IPS DF 6.9 (cell line): ENCODE results near the gene DCLK3.

ENCODE experiments used
- DNase-seq: peaks from one replicate; pipeline ENCODE4 v3.0.0-alpha.2; 2013; ENCODE audit warnings: low read depth, low spot score
- H3K27ac ChIP-seq: one replicate; pipeline ENCODE4 v1.5.1; 2013; ENCODE audit warnings: low read length, control low read depth
- H3K27me3 ChIP-seq: 2 replicates; pipeline ENCODE4 v1.6.1; 2013; ENCODE audit warnings: mild to moderate bottlenecking, low read length; ENCODE audit not compliant: control insufficient read depth, insufficient read depth
- H3K36me3 ChIP-seq: 2 replicates; pipeline ENCODE4 v1.6.1; 2013; ENCODE audit warnings: low read length; ENCODE audit not compliant: control insufficient read depth, insufficient read depth
- H3K4me1 ChIP-seq: 2 replicates; pipeline ENCODE4 v1.6.1; 2013; ENCODE audit warnings: low read length; ENCODE audit not compliant: control insufficient read depth, insufficient read depth
- H3K4me3 ChIP-seq: 2 replicates; pipeline ENCODE4 v1.5.1; 2013; ENCODE audit warnings: mild to moderate bottlenecking, low read length
- H3K9me3 ChIP-seq: 2 replicates; pipeline ENCODE4 v1.6.1; 2013; ENCODE audit warnings: low read length, inconsistent platforms; ENCODE audit not compliant: control insufficient read depth, insufficient read depth
- WGBS: extraction: QIAGEN DNeasy Blood & Tissue Kit; methylation state at CpG from one replicate; pipeline ENCODE4 v1.1.7; 2013; ENCODE audit warnings: mixed read lengths, missing lambda C conversion rate; ENCODE audit not compliant: insufficient read length, insufficient coverage; 5-methylcytosine and 5-hydroxymethylcytosine counted together

DCLK3 gene

DNA sequence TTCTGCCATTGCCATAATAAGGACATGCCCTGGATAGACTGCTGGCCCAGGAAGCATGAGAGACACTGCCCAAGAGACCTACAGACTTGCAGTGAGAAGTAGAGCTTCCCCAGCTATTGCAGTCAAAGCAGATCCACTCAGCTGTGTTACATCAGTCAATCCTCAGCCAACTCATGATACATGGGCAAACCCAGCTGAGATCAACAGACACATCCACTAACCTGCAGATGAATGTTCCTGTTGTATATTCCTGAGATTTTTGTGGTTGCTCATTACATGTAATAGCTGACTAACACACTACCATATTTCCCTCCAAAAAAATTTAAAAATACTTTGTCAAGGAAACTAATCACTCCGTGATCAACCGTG lies 68.6 kb downstream of the DCLK3 start:
- no peaks in the 10 kb centered on the region for H3K27me3 ChIP-seq
- no CpG with 5 or more reads among the region's 2 CpGs for WGBS
- DNase-seq, result no peak
- H3K36me3 ChIP-seq, result no peaks in the 10 kb centered on the region
- no peak overlapping the region for H3K4me3 ChIP-seq
- H3K9me3 ChIP-seq, result no peaks in the 10 kb centered on the region; the same call in 1 of the 2 replicates
- H3K27ac ChIP-seq, result no peak overlapping the region
- H3K4me1 ChIP-seq, result no peaks in the 10 kb centered on the region; the same call in 1 of the 2 replicates

GRCh38 chr3:36695113-36695768 lies 69.1 kb downstream of the DCLK3 start:
- Histone ChIP-seq H3K9me3 (no peaks in the 10 kb centered on the region; the same call in 1 of the 2 replicates), H3K27ac (no peak overlapping the region), H3K27me3 (no peaks in the 10 kb centered on the region), H3K4me3 (no peak overlapping the region), H3K36me3 (no peaks in the 10 kb centered on the region), H3K4me1 (no peaks in the 10 kb centered on the region; the same call in 1 of the 2 replicates)
- DNase-seq, result no peak
- no CpG with 5 or more reads among the region's 3 CpGs for WGBS

- Histone ChIP-seq H3K27ac (no peak overlapping the region), H3K4me3 (no peak overlapping the region), H3K27me3 (no peaks in the 10 kb centered on the region), H3K9me3 (no peaks in the 10 kb centered on the region; the same call in 1 of the 2 replicates), H3K4me1 (no peaks in the 10 kb centered on the region; the same call in 1 of the 2 replicates), H3K36me3 (no peaks in the 10 kb centered on the region)
- no CpG with 5 or more reads among the region's 4 CpGs for WGBS
- DNase-seq, result no peak
Measured at GRCh38 chr3:36693670-36694069, 70.7 kb downstream of the DCLK3 start.

DNA sequence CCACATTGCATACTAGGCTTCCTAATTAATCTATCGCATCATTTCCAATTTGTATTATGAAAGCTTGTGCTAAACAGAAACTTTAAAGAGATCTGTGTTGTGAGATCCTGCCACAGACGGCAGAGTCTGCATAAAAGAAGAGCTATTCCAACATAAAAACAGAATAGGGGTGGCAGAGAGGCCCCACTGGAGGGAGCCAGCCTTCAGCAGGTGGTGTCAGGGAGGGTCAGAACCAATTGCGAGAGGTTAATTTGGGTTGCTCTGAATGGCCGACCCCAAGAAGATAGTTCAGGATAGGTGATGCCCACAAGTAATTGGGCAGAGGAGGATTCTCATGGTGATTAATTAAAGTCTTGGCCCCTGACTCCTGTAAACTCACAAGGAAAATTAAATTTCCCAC lies 74.8 kb downstream of the DCLK3 start:
- no CpG with 5 or more reads among the region's 4 CpGs for WGBS
- DNase-seq, result no peak
- no peaks in the 10 kb centered on the region for H3K36me3 ChIP-seq

GRCh38 chr3:36688815-36689214 lies 75.5 kb downstream of the DCLK3 start:
- no CpG with 5 or more reads among the region's 2 CpGs for WGBS
- no peaks in the 10 kb centered on the region; the same call in 1 of the 2 replicates for H3K9me3 ChIP-seq
- H3K4me3 ChIP-seq, result no peak overlapping the region
- no peaks in the 10 kb centered on the region for H3K4me1 ChIP-seq
- no peak for DNase-seq
- no peaks in the 10 kb centered on the region for H3K36me3 ChIP-seq
- no peaks in the 10 kb centered on the region for H3K27me3 ChIP-seq
- H3K27ac ChIP-seq, result no peak overlapping the region

More for the DNA sequence above, 74.8 kb downstream of the DCLK3 start:
- no peak overlapping the region for H3K4me3 ChIP-seq
- H3K27ac ChIP-seq, result no peak overlapping the region
- no peaks in the 10 kb centered on the region; the same call in 1 of the 2 replicates for H3K9me3 ChIP-seq
- no peaks in the 10 kb centered on the region for H3K27me3 ChIP-seq
- no peaks in the 10 kb centered on the region for H3K4me1 ChIP-seq

GRCh38 chr3:36686516-36686915 lies 77.8 kb downstream of the DCLK3 start:
- Histone ChIP-seq H3K4me3 (no peak overlapping the region), H3K9me3 (no peaks in the 10 kb centered on the region), H3K36me3 (no peaks in the 10 kb centered on the region), H3K27me3 (no peaks in the 10 kb centered on the region), H3K4me1 (no peaks in the 10 kb centered on the region), H3K27ac (no peak overlapping the region)
- no peak for DNase-seq

DNA sequence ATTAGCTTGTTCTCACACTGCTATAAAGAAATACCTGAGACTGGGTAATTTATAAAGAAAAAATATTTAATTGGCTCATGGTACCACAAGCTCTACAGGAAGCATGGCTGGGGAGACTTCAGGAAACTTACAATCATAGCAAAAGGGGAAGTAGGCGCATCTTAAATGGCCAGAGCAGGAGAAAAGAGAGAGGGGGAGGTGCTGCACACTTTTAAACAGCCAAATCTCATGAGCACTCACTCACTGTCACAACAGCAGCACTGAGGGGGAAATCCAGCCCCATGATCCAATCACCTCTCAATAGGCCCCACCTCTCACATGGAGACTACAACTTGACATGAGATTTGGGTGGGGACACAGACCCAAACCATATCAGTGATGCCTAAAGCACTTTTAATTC lies 82.5 kb downstream of the DCLK3 start:
- WGBS, result no CpG with 5 or more reads among the region's 1 CpG
- Histone ChIP-seq H3K4me1 (no peaks in the 10 kb centered on the region), H3K9me3 (0 out of 2 replicates have a peak, but pooled peaks cover 4% of the 10 kb centered on the region), H3K27ac (no peak overlapping the region), H3K36me3 (no peaks in the 10 kb centered on the region), H3K4me3 (no peak overlapping the region), H3K27me3 (no peaks in the 10 kb centered on the region)
- no peak for DNase-seq

DNA sequence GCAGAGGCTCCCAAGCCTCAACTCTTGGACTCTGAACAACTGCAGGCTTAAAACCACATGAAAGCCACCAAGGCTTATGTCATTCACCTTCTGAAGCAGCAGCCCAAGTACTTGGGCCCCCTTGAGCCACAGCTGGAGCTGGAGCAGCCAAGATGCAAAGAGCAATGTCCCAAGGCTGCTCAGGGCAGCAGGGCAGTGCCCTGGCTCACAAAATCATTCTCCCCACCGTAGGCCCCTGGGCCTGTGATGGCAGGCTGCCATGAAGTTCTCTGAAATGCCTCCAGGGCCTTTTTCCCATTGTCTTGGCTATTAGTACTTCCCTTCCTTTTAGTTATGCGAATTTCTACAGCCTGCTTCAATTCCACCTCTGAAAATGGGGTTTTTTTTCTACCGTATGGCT lies 83.4 kb downstream of the DCLK3 start:
- no peak for DNase-seq
- H3K27ac ChIP-seq, result no peak overlapping the region
- no peaks in the 10 kb centered on the region for H3K36me3 ChIP-seq
- no peak overlapping the region for H3K4me3 ChIP-seq
- H3K9me3 ChIP-seq, result 0 out of 2 replicates have a peak, but pooled peaks cover 4% of the 10 kb centered on the region
- no peaks in the 10 kb centered on the region for H3K27me3 ChIP-seq
- H3K4me1 ChIP-seq, result no peaks in the 10 kb centered on the region
- no CpG with 5 or more reads among the region's 3 CpGs for WGBS

GRCh38 chr3:36679384-36680200 lies 84.8 kb downstream of the DCLK3 start:
- no peak for DNase-seq
- Histone ChIP-seq H3K27ac (no peak overlapping the region), H3K9me3 (0 out of 2 replicates have a peak, but pooled peaks cover 4% of the 10 kb centered on the region)

DNA sequence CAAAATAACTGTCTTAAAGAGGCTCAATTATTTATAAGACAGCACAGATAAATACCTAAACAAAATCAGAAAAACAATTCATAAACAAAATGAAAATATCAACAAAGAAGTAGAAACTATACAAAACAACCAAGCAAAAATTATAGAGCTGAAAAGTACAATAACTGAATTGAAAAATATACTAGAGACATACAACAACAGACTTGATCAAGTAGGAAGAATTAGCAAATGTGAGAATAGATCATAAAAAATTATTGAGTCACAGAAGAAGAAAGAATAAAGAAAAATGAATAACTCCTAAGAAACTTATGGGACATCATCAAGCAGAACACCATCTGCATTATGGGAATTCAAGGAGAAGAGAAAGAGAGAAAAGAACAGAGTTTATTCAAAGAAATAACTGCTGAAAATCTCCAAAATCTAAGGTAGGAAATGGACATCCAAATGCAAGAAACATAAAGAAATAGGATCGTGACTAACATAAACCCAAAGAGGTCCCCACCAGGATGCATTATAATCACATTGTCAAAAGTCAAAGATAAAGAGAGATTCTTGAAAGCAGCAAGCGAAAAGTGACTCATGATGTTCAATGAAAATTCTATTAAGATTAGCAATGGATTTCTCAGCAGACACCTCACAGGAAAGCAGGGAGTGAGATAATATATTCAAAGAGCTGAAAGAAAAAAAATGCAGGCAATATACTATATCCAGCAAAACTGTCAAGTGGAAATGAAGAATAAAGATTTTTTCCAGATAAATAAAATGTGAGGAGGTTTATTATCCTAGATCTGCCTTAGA lies 85.9 kb downstream of the DCLK3 start:
- H3K36me3 ChIP-seq, result no peaks in the 10 kb centered on the region
- no peak for DNase-seq
- no peak overlapping the region for H3K27ac ChIP-seq
- no peaks in the 10 kb centered on the region for H3K4me1 ChIP-seq
- H3K4me3 ChIP-seq, result no peak overlapping the region
- 0 out of 2 replicates have a peak, but pooled peaks cover 4% of the 10 kb centered on the region for H3K9me3 ChIP-seq
- no CpG with 5 or more reads among the region's 2 CpGs for WGBS
- H3K27me3 ChIP-seq, result no peaks in the 10 kb centered on the region; the same call in 1 of the 2 replicates

More at GRCh38 chr3:36679384-36680200, 84.8 kb downstream of the DCLK3 start:
- no CpG with 5 or more reads among the region's 1 CpG for WGBS
- no peak overlapping the region for H3K4me3 ChIP-seq
- no peaks in the 10 kb centered on the region; the same call in 1 of the 2 replicates for H3K27me3 ChIP-seq
- no peaks in the 10 kb centered on the region for H3K36me3 ChIP-seq
- no peaks in the 10 kb centered on the region for H3K4me1 ChIP-seq
